ENCODE results near the gene TMEM108.

TMEM108 gene

DNA sequence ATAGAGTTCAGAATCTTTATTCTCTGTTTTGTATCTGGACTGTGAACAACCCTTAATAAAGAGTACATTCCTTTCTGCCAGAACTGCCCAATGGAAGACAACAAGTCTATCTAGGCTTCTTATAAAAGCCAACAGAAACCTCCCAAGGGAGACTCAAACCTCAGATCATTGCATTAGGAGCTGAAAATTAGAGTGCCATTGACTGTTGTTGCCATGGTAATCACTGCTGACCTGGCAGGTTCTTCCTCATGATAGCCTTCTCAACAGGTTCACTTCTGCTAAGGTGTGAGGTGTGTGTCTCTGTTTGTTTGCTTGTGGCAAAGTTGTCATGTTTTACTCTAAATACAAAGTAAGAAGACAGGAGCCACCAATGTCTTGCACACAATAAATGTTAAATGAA, 79.2 kb downstream of the TMEM108 start:
- TF ChIP-seq GATA2 (IDR thresholded peaks at IDR 0.05; ENCODE audit: low read depth, low read length) (no peak), GATA3 (IDR thresholded peaks at IDR 0.05; ENCODE audit: low read depth, low read length) (no peak)

DNA sequence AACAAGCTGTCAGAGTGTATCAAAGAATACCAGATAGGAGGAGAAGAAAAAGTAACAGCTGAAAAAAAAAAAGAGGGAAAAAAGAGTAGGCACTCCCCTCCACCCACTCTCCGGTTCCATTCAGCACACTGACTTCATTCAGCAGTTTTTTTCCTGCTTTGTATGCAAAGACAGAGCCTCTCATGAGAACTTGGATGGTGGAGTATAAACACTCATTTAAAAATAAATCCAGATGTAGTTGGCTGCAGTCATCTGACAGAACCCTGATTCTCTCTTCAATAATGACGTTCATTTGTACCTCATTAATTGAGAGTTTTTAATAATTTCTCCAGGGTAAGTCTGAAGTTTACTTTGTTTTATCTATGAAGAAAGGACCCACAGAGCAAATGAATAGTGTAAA, 81.0 kb downstream of the TMEM108 start:
- no peak for TF ChIP-seq GATA2 (IDR thresholded peaks at IDR 0.05; ENCODE audit: low read depth, low read length)
- TF ChIP-seq GATA3 (IDR thresholded peaks at IDR 0.05; ENCODE audit: low read depth, low read length): no peak

DNA sequence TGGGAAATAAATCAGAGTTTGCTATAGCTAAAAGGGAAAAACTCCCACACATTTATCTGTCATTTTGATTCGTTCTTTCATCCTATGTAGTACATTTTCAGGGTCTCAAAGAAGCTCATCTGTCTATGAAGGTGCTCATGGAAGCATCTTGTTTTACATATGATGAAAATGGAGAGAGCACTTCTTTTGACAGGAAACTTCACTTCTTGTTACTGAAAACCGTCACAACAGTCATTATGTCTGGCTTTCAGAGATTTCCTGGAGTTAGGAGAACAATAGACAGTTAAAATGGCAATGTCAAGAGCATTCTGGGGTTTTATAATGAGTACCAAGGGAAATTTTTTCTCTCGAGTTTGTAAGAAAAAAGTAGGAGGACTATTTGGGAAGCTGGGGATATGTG, 83.3 kb downstream of the TMEM108 start:
- TF ChIP-seq GATA3 (IDR thresholded peaks at IDR 0.05; ENCODE audit: low read depth, low read length): no peak
- TF ChIP-seq GATA2 (IDR thresholded peaks at IDR 0.05; ENCODE audit: low read depth, low read length): no peak

DNA sequence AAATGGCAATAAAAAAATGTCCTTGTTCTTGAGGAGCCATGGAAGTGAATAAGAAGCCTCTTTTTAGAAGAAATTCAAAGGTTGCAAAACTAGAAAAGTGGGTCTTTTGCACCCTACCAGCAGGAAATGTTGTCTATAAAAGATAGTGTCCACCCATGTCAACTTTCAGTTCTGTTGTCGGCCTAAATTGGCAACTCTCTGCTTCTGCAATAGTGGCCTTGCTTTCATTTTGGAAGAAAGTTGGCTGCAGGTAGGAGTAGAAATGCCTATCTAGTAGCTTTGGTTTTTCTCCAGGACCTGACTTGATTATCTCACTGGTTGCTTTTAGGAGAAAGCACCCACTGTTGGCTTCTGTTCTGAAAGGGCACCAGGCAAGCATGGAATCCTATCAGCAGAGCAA, 85.4 kb downstream of the TMEM108 start:
- TF ChIP-seq GATA3 (IDR thresholded peaks at IDR 0.05; ENCODE audit: low read depth, low read length) (no peak), GATA2 (IDR thresholded peaks at IDR 0.05; ENCODE audit: low read depth, low read length) (no peak)

DNA sequence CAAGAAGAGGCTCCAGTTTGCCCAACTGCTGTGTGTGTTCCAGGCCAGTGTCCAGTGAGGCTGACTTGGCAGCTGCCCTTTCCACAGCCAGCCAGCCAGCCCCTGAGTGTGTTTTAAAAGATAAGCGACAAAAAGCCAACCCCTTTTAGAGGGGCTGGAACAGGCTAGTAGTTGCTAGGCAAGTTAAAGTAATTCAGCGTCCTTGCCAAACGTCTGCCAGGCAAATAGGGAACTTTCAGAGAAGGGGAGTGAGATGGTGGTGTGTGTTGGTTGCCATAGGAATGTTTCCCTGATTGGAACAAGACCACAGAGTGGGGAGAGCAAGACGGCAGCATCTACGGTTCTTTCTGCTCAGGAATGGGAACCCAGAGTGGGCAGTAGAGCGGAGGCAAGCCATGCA, 86.3 kb downstream of the TMEM108 start:
- TF ChIP-seq GATA3 (IDR thresholded peaks at IDR 0.05; ENCODE audit: low read depth, low read length): no peak
- no peak for TF ChIP-seq GATA2 (IDR thresholded peaks at IDR 0.05; ENCODE audit: low read depth, low read length)

DNA sequence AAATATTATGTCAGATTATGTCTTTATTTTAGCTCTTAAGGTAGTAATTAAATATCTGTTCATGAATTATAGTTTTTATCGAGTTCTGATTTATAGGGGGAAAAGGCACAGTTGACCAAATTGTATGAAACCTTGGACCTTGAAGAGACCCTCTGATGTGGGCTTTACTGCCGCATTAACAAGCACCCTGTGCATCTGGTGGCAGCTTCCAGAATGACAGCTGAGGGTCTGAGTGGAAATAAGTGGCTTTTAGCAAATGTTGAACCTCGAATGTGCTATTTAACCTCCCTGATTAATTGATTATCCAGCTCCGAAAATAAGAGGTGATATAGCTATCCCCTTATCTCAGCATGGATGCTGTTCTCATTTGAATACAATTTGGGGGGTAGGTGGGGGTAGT, 87.0 kb downstream of the TMEM108 start:
- TF ChIP-seq GATA3 (IDR thresholded peaks at IDR 0.05; ENCODE audit: low read depth, low read length) (no peak), GATA2 (IDR thresholded peaks at IDR 0.05; ENCODE audit: low read depth, low read length) (no peak)

DNA sequence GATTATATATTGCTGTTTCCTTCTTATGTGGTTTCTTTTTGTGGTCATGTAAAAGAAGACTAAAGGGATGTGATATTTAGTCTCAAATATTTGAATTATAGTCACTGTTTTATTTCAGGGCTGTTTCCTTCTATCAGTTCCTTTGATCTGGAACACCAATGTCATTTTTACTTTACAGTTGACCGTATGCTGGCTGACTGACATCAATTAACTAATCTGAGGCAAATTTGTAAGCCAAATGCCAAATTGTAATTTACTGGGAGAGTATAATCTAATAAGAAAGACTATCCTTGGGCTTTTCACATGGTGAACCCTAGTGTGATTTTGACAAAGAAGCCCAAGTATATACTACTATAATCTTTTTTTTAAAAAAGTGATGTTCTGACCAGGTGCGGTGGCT, 87.6 kb downstream of the TMEM108 start:
- TF ChIP-seq GATA3 (IDR thresholded peaks at IDR 0.05; ENCODE audit: low read depth, low read length) (0 out of 2 replicates have a peak, but pooled peaks have one; percentile 26), GATA2 (IDR thresholded peaks at IDR 0.05; ENCODE audit: low read depth, low read length) (no peak)

DNA sequence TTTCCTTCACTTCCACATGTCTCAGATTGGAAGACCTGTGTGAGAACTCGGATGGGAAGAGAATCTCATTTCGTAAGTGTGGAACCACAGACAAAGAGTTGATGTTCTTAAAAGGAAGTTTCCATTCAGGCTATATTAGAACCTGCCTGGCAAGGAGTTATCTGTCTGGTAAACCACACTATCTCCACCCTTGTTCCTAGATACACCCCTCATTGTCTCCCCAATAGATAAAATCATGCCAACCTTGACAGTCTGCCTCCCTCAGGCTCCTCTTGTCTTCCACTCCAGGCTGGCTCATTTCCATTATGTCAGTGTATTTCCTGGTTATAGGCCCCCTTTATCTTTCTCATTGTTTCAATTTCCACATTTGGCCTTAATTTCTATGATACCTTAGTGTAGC, 89.2 kb downstream of the TMEM108 start:
- TF ChIP-seq GATA2 (IDR thresholded peaks at IDR 0.05; ENCODE audit: low read depth, low read length) (no peak), GATA3 (IDR thresholded peaks at IDR 0.05; ENCODE audit: low read depth, low read length) (no peak)

DNA sequence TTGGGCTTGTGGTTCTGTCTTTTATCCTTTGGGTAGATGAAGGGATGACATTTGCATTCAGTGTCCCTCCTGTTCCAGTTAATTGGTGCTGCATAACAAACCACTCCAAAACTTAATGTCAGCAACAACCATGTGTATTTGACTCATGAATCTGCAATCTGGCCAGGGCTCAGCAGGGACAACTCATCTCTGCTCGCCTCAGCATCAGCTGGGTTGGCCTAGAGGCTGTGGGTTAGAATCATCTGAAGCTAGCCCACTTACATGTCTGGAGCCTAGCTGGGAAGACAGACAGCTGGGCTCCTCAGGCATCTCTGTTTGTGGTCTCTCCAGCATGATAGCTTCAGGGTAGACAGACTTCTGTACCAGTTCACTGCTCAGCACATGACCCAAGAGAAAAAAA, 92.0 kb downstream of the TMEM108 start:
- TF ChIP-seq GATA3 (IDR thresholded peaks at IDR 0.05; ENCODE audit: low read depth, low read length): no peak
- no peak for TF ChIP-seq GATA2 (IDR thresholded peaks at IDR 0.05; ENCODE audit: low read depth, low read length)

DNA sequence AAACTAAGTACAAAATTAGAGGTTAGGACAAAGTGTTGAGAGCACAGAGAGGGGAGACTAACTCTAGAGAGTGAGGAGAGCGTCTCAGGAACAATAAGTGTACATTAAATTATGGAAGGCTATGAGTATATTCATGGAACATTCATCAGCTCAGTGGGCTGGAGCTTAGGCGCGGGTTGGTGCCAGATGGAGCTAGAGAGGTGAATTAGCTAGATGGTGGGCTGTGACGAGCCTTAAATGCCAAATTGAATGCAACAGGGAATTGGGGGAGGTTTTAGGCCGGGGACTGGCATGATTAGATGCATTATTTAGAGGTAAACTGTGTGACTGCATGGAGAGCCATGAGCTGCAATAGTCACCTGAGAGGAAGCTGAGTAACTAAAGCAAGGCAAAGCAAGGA, 97.1 kb downstream of the TMEM108 start:
- no peak for TF ChIP-seq GATA2 (IDR thresholded peaks at IDR 0.05; ENCODE audit: low read depth, low read length)
- no peak for TF ChIP-seq GATA3 (IDR thresholded peaks at IDR 0.05; ENCODE audit: low read depth, low read length)

DNA sequence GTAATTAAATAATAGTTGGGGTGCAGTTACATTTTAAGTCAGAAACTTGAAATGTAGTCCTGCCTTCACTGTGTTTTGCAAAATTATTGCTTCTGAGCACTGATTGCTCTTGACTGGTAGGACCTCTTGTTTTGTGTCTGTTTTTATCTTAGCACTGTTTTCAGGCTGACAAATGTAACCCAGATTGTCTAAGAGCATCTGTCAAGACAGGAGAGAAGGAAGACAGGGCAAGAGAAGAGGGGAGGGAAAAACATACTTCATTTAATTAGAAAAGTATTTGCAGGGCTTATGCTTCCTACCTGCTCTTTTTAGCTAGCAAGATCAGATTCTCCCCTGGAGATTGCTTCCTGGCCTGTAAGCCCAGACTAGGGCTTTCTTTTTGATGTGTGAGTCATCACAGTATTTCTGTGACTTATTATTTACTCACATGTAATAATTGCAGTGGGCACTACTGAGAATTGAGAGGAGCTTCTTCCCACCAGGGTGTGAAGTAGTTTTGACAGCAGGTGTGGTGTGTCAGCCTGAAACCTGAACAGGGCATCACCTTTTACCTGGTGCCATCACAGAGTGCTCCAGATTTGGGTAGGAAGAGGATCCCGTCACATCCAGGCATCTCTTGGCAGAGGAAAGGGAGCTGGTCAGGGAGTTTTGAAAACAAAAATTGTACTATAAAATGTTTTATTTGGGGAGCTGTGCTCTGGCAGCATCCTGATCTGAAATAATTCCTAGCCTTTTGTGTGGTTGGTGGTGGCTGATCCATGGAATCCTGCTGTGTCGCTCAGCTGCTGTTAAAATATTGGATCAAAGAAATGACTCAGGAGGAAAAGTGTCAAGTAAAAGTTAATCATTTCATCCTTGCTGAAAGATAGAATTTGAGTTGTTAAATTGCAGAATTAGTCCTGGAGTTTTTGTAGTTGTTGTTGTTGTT, 98.2 kb downstream of the TMEM108 start:
- TF ChIP-seq GATA2 (IDR thresholded peaks at IDR 0.05; ENCODE audit: low read depth, low read length) (no peak), GATA3 (IDR thresholded peaks at IDR 0.05; ENCODE audit: low read depth, low read length) (no peak)

DNA sequence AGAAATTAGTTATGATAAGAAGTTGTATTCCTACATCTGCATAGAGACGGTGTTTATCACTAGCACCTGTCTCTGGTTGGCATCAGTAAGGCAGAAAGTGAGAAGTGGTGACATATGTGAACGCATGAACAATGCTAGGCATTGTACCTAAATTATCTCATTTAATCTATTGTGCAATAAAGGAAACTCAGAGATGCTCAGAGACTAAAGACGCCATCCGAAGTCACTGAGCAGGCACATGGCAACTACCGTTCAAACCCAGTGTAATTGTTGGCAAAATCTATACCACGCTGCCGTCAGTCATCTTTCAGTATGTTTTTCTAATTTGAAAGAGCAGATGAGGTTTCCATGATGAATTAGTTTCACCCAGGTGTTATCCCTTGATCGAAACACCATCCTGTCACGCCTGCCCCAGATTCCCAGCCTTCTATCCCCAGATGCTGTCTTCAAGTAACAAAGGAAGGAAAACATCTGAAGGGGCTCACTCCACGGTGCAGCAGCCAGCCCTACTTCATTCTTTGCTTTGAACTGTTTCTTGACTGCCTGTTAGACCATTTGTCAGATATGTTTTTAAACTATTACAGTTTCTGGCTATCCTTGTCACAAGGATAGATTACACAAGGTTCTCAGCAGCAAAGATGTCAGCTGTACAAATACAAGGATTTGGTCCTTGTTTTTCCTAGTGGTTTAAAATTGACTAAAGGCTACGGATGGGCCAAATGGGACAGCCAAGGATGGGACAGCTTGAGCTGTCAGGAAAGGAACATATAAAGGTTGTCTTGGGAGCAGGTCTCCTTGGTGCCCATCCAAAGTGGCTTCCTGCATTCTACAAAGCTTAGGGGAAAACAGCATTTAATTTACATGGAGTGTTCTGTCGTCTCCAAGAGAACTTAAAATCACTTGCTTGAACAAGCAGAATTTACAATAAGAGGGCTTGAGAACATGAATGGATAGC, 99.1 kb downstream of the TMEM108 start:
- TF ChIP-seq GATA2 (IDR thresholded peaks at IDR 0.05; ENCODE audit: low read depth, low read length) (no peak), GATA3 (IDR thresholded peaks at IDR 0.05; ENCODE audit: low read depth, low read length) (no peak)

DNA sequence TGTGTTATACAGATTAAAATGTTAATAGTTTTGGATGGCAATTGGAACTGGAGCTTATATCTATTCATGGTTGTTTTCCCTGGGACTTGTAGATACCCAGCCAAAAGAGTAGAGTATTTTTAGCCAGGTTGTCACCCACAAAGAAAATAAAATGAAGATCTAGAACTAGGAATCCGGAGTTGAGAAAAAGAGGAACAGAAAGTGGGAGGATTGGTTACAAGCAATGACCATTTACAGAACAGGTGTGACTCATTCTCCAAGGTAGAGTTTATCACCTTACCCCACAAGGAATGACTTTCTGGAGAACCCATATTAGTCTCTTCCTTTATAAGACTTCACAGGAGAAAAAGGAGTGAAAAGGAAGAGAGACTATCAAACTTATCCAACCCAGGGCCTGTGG, 99.8 kb downstream of the TMEM108 start:
- no peak for TF ChIP-seq GATA2 (IDR thresholded peaks at IDR 0.05; ENCODE audit: low read depth, low read length)
- no peak for TF ChIP-seq GATA3 (IDR thresholded peaks at IDR 0.05; ENCODE audit: low read depth, low read length)

DNA sequence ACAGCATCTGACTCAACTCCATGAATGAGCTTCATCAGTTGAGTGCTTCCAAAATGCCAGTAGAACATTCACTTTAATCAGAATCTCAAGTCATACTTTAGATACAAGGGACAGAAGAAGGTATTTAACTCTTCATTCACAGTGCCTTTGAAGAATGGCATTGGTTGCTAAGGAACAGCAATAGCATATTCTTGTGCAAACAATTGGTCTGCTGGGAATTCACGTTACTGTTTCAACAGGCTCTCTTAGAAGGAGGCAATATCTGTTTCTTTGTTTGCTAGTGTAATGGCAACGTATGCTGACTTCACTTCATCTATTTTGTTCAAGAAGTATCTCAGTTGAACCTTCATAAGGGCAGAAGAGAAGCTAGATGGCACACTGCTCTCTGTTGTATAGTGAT, 113.9 kb downstream of the TMEM108 start:
- no peak for TF ChIP-seq GATA2 (IDR thresholded peaks at IDR 0.05; ENCODE audit: low read depth, low read length)
- no peak for TF ChIP-seq GATA3 (IDR thresholded peaks at IDR 0.05; ENCODE audit: low read depth, low read length)

Data from SH-SY5Y (cell line).